ENCODE results near the gene SLC30A5.
"Not testable (repeated sequence)": the region's sequence is repeated elsewhere in the genome, so short reads cannot be mapped to it uniquely, and the experiment has no call there.

DNA sequence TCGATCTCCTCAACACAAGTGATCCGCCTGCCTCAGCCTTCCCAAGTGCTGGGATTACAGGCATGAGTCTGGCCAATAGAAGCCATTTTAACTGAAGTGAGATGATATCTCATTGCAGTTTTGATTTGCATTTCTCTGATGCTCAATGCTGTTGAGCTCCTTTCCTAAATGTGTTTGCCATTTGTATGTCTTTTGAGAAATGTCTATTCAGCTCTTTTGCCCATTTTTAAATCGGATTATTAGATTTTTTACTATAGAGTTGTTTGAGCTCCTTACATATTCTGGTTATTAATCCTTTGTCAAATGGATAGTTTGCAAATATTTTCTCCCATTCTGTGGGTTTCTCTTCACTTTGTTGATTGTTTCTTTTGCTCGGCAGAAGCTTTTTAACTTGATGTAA, 46.4 kb downstream of the SLC30A5 start:
- TF ChIP-seq, protein P1, sequence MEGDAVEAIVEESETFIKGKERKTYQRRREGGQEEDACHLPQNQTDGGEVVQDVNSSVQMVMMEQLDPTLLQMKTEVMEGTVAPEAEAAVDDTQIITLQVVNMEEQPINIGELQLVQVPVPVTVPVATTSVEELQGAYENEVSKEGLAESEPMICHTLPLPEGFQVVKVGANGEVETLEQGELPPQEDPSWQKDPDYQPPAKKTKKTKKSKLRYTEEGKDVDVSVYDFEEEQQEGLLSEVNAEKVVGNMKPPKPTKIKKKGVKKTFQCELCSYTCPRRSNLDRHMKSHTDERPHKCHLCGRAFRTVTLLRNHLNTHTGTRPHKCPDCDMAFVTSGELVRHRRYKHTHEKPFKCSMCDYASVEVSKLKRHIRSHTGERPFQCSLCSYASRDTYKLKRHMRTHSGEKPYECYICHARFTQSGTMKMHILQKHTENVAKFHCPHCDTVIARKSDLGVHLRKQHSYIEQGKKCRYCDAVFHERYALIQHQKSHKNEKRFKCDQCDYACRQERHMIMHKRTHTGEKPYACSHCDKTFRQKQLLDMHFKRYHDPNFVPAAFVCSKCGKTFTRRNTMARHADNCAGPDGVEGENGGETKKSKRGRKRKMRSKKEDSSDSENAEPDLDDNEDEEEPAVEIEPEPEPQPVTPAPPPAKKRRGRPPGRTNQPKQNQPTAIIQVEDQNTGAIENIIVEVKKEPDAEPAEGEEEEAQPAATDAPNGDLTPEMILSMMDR (IDR thresholded peaks at IDR 0.05), result not testable (repeated sequence)
- not testable (repeated sequence) for TF ChIP-seq POLR2A (IDR thresholded peaks at IDR 0.05)

Measured in adrenal gland (tissue), 5 donors.